ENCODE data around the gene SLC23A2. TPM values are rescaled to one million over a fixed set of nuclear protein-coding genes. Genes with fewer than 3 reads are reported as not detected.
"Not testable (repeated sequence)": the region's sequence is repeated elsewhere in the genome, so short reads cannot be mapped to it uniquely, and the experiment has no call there.

SLC23A2 gene
- total RNA-seq, 4 donors from 2014 or later = 5.0 to 11.6 (median 7.9) TPM

GRCh38 chr20:4982281-4982680 lies 19.0 kb downstream of the SLC23A2 start:
- Histone ChIP-seq H3K9me3 (no peaks in the 10 kb centered on the region), H3K27me3 (no peaks in the 10 kb centered on the region), H3K36me3 (no peaks in the 10 kb centered on the region), H3K4me3 (no peak overlapping the region), H3K4me1 (peaks cover 0 to 13% (median 2%) of the 10 kb centered on the region in 4 donors), H3K27ac (no peak overlapping the region)
- TF ChIP-seq POLR2AphosphoS5 (IDR thresholded peaks at IDR 0.05) (no peak), CTCF (IDR thresholded peaks at IDR 0.05) (no peak), POLR2A (IDR thresholded peaks at IDR 0.05) (no peak), EP300 (IDR thresholded peaks at IDR 0.05; ENCODE audit: low read depth) (no peak)
- 95 to 98% methylated on average over 4 of the region's 4 CpGs for WGBS, 2 donors (ENCODE audit: low coverage in 1 of 2)
- intact Hi-C loops (cut with DNase I; ENCODE audit: low total_unique reads) = no loop called here
- DNase-seq = no peak
- in situ Hi-C loops (cut with MboI; ENCODE audit: low pct_ligation_motif_present in 1 of 4, low pct_unique_long_range_greater_than_20kb in 1 of 4, low sequenced_read_pairs in 3 of 4) = no loop called here

- DNase-seq = no peak
- no peaks in the 10 kb centered on the region for H3K36me3 ChIP-seq
- TF ChIP-seq POLR2A (IDR thresholded peaks at IDR 0.05) (no peak), POLR2AphosphoS5 (IDR thresholded peaks at IDR 0.05) (no peak), CTCF (IDR thresholded peaks at IDR 0.05) (no peak), EP300 (IDR thresholded peaks at IDR 0.05; ENCODE audit: low read depth) (no peak)
- H3K27me3 ChIP-seq = no peaks in the 10 kb centered on the region
- in situ Hi-C loops (cut with MboI; ENCODE audit: low pct_ligation_motif_present in 1 of 4, low pct_unique_long_range_greater_than_20kb in 1 of 4, low sequenced_read_pairs in 3 of 4) = no loop called here
- intact Hi-C loops (cut with DNase I; ENCODE audit: low total_unique reads) = no loop called here
- 73% methylated on average over 1 of the region's 1 CpG for WGBS, 2 donors (ENCODE audit: low coverage in 1 of 2)
- H3K9me3 ChIP-seq = no peaks in the 10 kb centered on the region
- peaks cover 0 to 13% (median 2%) of the 10 kb centered on the region in 4 donors for H3K4me1 ChIP-seq
- H3K27ac ChIP-seq = no peak overlapping the region
- no peak overlapping the region for H3K4me3 ChIP-seq
Measured at GRCh38 chr20:4979841-4980410, 21.4 kb downstream of the SLC23A2 start.

GRCh38 chr20:4978050-4978918 lies 23.0 kb downstream of the SLC23A2 start:
- intact Hi-C loops (cut with DNase I; ENCODE audit: low total_unique reads) (no loop called here), in situ Hi-C loops (cut with MboI; ENCODE audit: low pct_ligation_motif_present in 1 of 4, low pct_unique_long_range_greater_than_20kb in 1 of 4, low sequenced_read_pairs in 3 of 4) (no loop called here)
- TF ChIP-seq POLR2AphosphoS5 (IDR thresholded peaks at IDR 0.05) = no peak
- no peak for TF ChIP-seq CTCF (IDR thresholded peaks at IDR 0.05)
- WGBS, 2 donors (ENCODE audit: low coverage in 1 of 2) = 68 to 73% methylated on average over 8 to 10 of the region's 10 CpGs
- Histone ChIP-seq H3K27me3 (no peaks in the 10 kb centered on the region), H3K4me3 (no peak overlapping the region), H3K9me3 (no peaks in the 10 kb centered on the region), H3K27ac (no peak overlapping the region), H3K36me3 (no peaks in the 10 kb centered on the region), H3K4me1 (peaks cover 6 to 23% (median 8%) of the 10 kb centered on the region in 4 donors)
- no peak for DNase-seq

GRCh38 chr20:4976014-4976413 lies 25.3 kb downstream of the SLC23A2 start:
- WGBS, 2 donors (ENCODE audit: low coverage in 1 of 2) = 75 to 87% methylated on average over 9 of the region's 9 CpGs

More at GRCh38 chr20:4976014-4976413, 25.3 kb downstream of the SLC23A2 start:
- H3K4me1 ChIP-seq = peaks cover 6 to 35% (median 8%) of the 10 kb centered on the region in 4 donors
- DNase-seq; intact Hi-C loops (cut with DNase I; ENCODE audit: low total_unique reads); H3K36me3 ChIP-seq; H3K4me3 ChIP-seq; in situ Hi-C loops (cut with MboI; ENCODE audit: low pct_ligation_motif_present in 1 of 4, low pct_unique_long_range_greater_than_20kb in 1 of 4, low sequenced_read_pairs in 3 of 4); H3K27me3 ChIP-seq; H3K9me3 ChIP-seq; H3K27ac ChIP-seq: not testable (repeated sequence)
